RWPE1 (cell line): ENCODE results near the gene CD58.

ENCODE experiments used
- CTCF ChIA-PET: fragments of 350-600 bp; sonication (Branson Sonifier 250); formaldehyde crosslinking; extraction: SDS; loops from one replicate; lab custom pipeline; 2021; lab: Yijun Ruan, JAX
- POLR2A ChIA-PET: fragments of 400-600 bp; formaldehyde crosslinking; extraction: SDS; loops from one replicate; lab custom pipeline; 2020; ENCODE audit warnings: antibody characterized with exemption; ENCODE audit not compliant: low non-redundant PET; lab: Yijun Ruan, JAX
- DNase-seq: peaks from one replicate; pipeline ENCODE4 v3.0.0; 2012; ENCODE audit warnings: low spot score
- H3K27ac ChIP-seq: fragments of 450-650 bp; 2 replicates; pipeline ENCODE4 v1.5.1; 2017
- TF ChIP-seq, protein P1 (sequence below): fragments of 450-650 bp; conservative IDR thresholded peaks from 2 replicates; pipeline ENCODE4 v1.5.1; 2017; ENCODE audit warnings: low read depth, mild to moderate bottlenecking

CD58 gene

DNA sequence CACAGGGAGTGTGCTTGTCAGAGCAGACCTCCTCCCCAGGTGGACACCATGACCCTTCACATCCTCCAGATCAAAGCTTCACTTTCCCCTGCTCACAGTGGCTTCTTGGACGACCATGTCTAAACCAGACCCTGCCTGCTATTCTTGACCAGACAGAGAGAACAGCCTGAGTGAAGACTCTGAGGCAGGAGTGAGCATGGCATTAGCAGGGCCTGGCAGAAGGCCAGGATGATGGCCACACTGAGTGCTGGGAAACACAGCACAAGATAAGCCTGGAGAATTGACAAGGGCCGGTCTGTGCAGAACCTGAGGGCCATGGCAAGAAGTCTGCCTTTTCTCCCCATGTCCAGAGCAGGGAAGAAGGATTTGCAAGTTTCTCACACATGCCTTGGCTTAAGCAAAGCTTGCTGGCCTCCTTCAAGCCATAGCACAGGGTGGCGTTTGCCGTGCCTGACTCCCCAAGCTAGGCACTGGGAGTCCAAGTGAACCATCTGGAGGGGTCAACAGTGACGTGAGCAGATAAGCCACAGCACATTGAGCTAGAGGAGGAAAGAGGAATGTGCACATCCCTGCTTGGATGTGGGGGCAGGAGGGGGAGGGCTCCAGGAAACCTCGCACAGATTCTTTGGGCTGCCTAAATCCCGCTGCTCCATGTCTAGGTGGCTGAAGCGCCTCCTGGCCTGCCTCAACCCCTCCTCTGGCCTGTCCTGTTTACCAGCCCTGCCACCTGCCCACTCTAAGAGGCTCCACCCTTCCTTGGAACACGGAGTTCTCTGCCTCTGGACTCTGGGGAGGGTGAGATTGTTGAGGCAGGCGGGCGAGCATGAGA is 87.1 kb downstream of the CD58 start:
- no peak for DNase-seq
- CTCF ChIA-PET, result interaction anchor here (0.6 to 7.3 kb wide), 4 partner anchors 15 to 500 kb away, joined by 3 to 91 read pairs (median 32); no protein-coding TSS in a partner anchor
- no peak overlapping the region for H3K27ac ChIP-seq
- POLR2A ChIA-PET, result no interaction called here
- TF ChIP-seq, protein P1, sequence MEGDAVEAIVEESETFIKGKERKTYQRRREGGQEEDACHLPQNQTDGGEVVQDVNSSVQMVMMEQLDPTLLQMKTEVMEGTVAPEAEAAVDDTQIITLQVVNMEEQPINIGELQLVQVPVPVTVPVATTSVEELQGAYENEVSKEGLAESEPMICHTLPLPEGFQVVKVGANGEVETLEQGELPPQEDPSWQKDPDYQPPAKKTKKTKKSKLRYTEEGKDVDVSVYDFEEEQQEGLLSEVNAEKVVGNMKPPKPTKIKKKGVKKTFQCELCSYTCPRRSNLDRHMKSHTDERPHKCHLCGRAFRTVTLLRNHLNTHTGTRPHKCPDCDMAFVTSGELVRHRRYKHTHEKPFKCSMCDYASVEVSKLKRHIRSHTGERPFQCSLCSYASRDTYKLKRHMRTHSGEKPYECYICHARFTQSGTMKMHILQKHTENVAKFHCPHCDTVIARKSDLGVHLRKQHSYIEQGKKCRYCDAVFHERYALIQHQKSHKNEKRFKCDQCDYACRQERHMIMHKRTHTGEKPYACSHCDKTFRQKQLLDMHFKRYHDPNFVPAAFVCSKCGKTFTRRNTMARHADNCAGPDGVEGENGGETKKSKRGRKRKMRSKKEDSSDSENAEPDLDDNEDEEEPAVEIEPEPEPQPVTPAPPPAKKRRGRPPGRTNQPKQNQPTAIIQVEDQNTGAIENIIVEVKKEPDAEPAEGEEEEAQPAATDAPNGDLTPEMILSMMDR, result no peak

DNA sequence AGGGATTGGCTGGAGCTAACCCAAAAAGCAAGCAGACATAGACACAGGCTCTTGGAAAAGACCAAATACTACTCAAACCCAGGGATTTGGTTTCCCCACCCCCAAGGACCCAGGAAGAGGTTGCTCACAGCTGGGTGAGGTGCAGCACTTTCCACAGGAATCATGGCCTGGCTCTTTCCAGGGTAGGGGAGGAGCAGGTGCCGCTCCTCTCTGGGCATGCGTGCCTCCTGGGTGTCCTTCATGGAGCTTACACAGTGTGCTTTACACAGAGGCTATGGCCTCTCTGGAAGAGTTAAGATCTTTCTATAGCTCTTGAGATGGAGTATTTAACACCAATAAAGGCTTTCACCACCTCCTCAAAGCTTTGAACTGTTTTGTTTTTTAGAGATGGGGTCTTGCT is 88.3 kb downstream of the CD58 start:
- no peak overlapping the region for H3K27ac ChIP-seq
- ChIA-PET POLR2A (no interaction called here), CTCF (interaction anchor here (0.5 to 7.3 kb wide), 2 partner anchors 343 to 595 kb away, joined by 3 to 91 read pairs; no protein-coding TSS in a partner anchor)
- TF ChIP-seq, protein P1, result no peak
- DNase-seq, result no peak

DNA sequence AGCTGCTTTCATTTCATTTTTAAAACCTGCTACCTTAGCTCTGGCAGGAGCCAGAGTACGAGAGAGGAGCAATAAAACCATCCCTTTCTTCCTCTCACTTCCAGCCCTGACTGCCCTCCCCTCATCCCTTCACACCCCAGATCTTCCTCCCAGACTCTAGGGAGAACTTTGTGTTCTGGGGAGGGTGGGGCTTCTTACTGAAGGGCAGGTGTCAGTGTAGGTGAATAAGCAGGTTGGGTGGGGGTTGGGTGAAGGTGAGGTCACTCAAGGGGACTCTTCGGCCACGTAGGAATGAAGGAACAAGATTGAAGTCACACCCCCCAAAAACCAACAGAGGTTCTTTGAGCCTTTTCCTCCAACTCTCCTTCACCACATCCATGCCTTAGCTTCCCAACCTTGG is 88.9 kb downstream of the CD58 start:
- TF ChIP-seq, protein P1, result no peak
- CTCF ChIA-PET, result interaction anchor here (0.5 to 7.3 kb wide), 3 partner anchors 330 to 595 kb away, joined by 3 to 91 read pairs (median 3); no protein-coding TSS in a partner anchor
- H3K27ac ChIP-seq, result no peak overlapping the region
- DNase-seq, result no peak
- POLR2A ChIA-PET, result no interaction called here

DNA sequence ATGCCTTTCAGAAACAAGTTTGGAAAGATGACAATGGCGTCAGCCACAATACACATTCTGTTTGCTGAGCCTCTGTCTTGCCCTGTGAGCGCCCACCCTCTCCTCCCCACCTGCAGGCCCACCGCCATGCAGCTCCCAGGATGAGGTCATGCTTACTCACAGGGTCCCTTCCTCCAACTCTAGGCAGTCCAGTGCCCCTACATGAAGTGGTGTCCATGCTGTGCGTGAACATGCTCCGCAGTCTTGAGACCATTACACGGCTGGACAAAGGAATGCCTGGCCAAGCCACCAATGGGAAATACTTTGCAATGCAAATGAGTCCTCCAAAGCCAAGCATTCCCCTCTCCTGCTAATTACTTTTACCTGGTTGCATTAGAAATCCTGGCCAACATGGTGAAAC is 92.2 kb downstream of the CD58 start:
- no peak overlapping the region for H3K27ac ChIP-seq
- CTCF ChIA-PET, result no interaction called here
- POLR2A ChIA-PET, result no interaction called here
- TF ChIP-seq, protein P1, result no peak
- no peak for DNase-seq

DNA sequence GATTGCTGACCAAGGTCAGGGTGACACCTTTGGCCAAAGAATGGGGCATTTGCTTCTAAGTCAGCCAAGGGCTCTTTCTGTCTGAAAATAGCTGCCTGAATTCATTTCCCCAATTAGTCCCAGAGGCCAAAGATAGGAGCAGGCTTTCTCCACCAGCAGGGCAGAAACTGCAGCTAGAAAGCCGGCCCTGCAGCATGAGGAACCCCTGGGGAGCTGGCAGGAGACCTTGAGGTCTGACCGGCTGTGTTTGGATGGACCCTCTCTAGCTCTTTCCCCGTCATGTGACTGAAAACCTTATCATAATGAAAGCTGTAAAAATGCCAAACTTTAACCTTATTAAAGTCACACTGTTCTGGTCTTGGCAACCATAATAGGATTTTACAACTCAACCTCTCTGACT is 93.4 kb downstream of the CD58 start:
- no peak overlapping the region for H3K27ac ChIP-seq
- POLR2A ChIA-PET, result no interaction called here

DNA sequence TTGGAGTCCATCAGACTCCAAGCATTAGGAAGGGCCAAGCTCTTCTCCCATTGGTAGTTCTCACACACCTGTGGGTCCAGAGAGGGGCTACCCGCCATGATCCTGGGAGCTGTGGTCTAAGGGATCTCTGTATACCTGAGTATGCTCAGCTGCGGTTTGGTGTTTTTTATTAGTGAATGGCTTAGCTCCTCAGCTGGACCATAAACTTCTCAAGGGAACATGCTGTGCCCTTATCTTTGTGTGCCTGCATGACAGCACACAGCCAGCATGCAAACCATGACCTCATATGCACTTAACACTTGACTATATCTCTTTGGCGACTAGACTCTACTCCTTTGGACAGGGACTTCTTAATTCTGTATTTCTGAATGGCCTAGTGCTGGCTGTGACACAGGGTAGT is 94.5 kb downstream of the CD58 start:
- DNase-seq, result no peak
- TF ChIP-seq, protein P1, result no peak
- CTCF ChIA-PET, result interaction anchor here (0.5 to 0.8 kb wide), 2 partner anchors 116 to 338 kb away, joined by 3 read pairs; no protein-coding TSS in a partner anchor
- POLR2A ChIA-PET, result no interaction called here
- H3K27ac ChIP-seq, result no peak overlapping the region

More for the DNA sequence above, 93.4 kb downstream of the CD58 start:
- CTCF ChIA-PET, result interaction anchor here (0.5 kb wide), 1 partner anchor 715 kb away, joined by 3 read pairs; no protein-coding TSS in a partner anchor
- TF ChIP-seq, protein P1, result no peak
- DNase-seq, result no peak
